B cell (primary cell): ENCODE data around the gene TMEM213.

ENCODE experiments used
- EZH2 ChIP-seq: IDR thresholded peaks from 2 replicates; pipeline ENCODE4 v1.6.1; 2012; ENCODE audit warnings: borderline replicate concordance, low read depth, mild to moderate bottlenecking, moderate library complexity, low read length; ENCODE audit not compliant: insufficient read depth, poor library complexity, severe bottlenecking
- TF ChIP-seq, protein P1 (sequence below): fragments of 200-600 bp; IDR thresholded peaks from one replicate; pipeline ENCODE4 v1.8.0; 2022; ENCODE audit warnings: antibody characterized with exemption, mild to moderate bottlenecking

DNA sequence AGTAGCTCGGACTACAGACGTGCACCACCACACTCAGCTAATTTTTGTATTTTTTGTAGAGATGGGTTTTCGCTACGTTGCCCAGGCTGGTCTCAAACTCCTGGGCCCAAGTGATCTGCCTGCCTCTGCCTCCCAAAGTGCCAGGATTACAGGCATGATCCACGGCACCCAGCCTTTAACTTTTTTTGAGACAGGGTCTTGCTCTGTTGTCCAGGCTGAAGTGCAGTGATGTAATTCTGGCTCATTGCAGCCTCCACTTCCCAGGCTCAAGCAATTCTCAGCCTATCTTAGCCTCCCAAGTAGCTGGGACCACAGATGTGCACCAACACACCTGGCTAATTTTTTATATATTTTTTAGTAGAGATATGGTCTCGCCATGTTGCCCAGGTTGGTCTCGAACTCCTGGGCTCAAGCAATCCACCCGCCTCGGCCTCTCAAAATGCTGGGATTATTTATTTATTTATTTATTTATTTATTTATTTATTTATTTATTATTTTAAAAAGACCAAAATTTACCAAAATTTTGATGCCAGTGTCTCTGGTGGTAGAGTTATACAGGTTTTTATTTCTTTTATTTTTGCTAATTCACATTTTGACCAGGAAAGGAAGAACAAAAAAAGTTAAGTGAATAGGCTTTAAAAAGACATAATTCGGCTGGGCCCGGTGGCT, 25.2 kb downstream of the TMEM213 start:
- TF ChIP-seq, protein P1, sequence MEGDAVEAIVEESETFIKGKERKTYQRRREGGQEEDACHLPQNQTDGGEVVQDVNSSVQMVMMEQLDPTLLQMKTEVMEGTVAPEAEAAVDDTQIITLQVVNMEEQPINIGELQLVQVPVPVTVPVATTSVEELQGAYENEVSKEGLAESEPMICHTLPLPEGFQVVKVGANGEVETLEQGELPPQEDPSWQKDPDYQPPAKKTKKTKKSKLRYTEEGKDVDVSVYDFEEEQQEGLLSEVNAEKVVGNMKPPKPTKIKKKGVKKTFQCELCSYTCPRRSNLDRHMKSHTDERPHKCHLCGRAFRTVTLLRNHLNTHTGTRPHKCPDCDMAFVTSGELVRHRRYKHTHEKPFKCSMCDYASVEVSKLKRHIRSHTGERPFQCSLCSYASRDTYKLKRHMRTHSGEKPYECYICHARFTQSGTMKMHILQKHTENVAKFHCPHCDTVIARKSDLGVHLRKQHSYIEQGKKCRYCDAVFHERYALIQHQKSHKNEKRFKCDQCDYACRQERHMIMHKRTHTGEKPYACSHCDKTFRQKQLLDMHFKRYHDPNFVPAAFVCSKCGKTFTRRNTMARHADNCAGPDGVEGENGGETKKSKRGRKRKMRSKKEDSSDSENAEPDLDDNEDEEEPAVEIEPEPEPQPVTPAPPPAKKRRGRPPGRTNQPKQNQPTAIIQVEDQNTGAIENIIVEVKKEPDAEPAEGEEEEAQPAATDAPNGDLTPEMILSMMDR, result no peak
- TF ChIP-seq EZH2, result no peak
